ENCODE measurements around the gene OR51E2. TPM values are rescaled to one million over a fixed set of nuclear protein-coding genes. Genes with fewer than 3 reads are reported as not detected.

Gene OR51E2
- total RNA-seq, 2 donors from 2014 or later, result not detected

- no peak for TF ChIP-seq CTCF (conservative IDR thresholded peaks at IDR 0.05)
- peaks cover 70% of the 10 kb centered on the region for H3K27me3 ChIP-seq (ENCODE audit: control insufficient read depth, insufficient read depth, low read length, poor library complexity, severe bottlenecking)
- 91 to 92% methylated on average over 6 to 7 of the region's 7 CpGs for WGBS, 2 experiments (ENCODE audit: insufficient coverage in 1 of 2, insufficient read length in 1 of 2)
- H3K4me1 ChIP-seq (ENCODE audit: control insufficient read depth, insufficient read depth, low read length), result no peaks in the 10 kb centered on the region
- Mint-ChIP-seq H3K36me3 (ENCODE audit: low read depth) (no peaks in the 10 kb centered on the region), H3K27me3 (ENCODE audit: insufficient read depth) (peaks cover 38% of the 10 kb centered on the region), H3K27ac (no peak overlapping the region), H3K4me1 (no peaks in the 10 kb centered on the region), H3K4me3 (no peak overlapping the region), H3K9me3 (no peaks in the 10 kb centered on the region)
- H3K4me3 ChIP-seq (ENCODE audit: low read length), result no peak overlapping the region
- DNase-seq, result no peak
- H3K36me3 ChIP-seq (ENCODE audit: control insufficient read depth, insufficient read depth, low read length), result no peaks in the 10 kb centered on the region
- H3K27ac ChIP-seq (ENCODE audit: low read depth, low read length), result no peak overlapping the region
- H3K9me3 ChIP-seq (ENCODE audit: control insufficient read depth, low read length), result no peaks in the 10 kb centered on the region
- no peak overlapping the region for H3K9ac ChIP-seq (ENCODE audit: extremely low read depth, low read length, poor library complexity, severe bottlenecking)
Measured at GRCh38 chr11:4641501-4641900, 56.2 kb downstream of the OR51E2 start.

GRCh38 chr11:4639931-4640330, 57.7 kb downstream of the OR51E2 start:
- no peaks in the 10 kb centered on the region for H3K4me1 Mint-ChIP-seq
- peaks cover 26% of the 10 kb centered on the region for H3K27me3 Mint-ChIP-seq (ENCODE audit: insufficient read depth)
- H3K27ac Mint-ChIP-seq, result no peak overlapping the region
- H3K4me3 Mint-ChIP-seq, result no peak overlapping the region
- no peak for TF ChIP-seq CTCF (conservative IDR thresholded peaks at IDR 0.05)
- Histone ChIP-seq H3K36me3 (ENCODE audit: control insufficient read depth, insufficient read depth, low read length) (no peaks in the 10 kb centered on the region), H3K4me1 (ENCODE audit: control insufficient read depth, insufficient read depth, low read length) (no peaks in the 10 kb centered on the region), H3K9ac (ENCODE audit: extremely low read depth, low read length, poor library complexity, severe bottlenecking) (no peak overlapping the region), H3K9me3 (ENCODE audit: control insufficient read depth, low read length) (no peaks in the 10 kb centered on the region), H3K27me3 (ENCODE audit: control insufficient read depth, insufficient read depth, low read length, poor library complexity, severe bottlenecking) (peaks cover 58% of the 10 kb centered on the region), H3K4me3 (ENCODE audit: low read length) (no peak overlapping the region), H3K27ac (ENCODE audit: low read depth, low read length) (no peak overlapping the region)
- no peak for DNase-seq
- WGBS, 2 experiments (ENCODE audit: insufficient coverage in 1 of 2, insufficient read length in 1 of 2), result 93 to 97% methylated on average over 6 of the region's 6 CpGs
- no peaks in the 10 kb centered on the region for H3K36me3 Mint-ChIP-seq (ENCODE audit: low read depth)
- H3K9me3 Mint-ChIP-seq, result no peaks in the 10 kb centered on the region

GRCh38 chr11:4637662-4638047, 60.0 kb downstream of the OR51E2 start:
- no peaks in the 10 kb centered on the region for H3K9me3 Mint-ChIP-seq
- no peak for TF ChIP-seq CTCF (conservative IDR thresholded peaks at IDR 0.05)
- no peaks in the 10 kb centered on the region for H3K36me3 ChIP-seq (ENCODE audit: control insufficient read depth, insufficient read depth, low read length)
- no peak overlapping the region for H3K4me3 Mint-ChIP-seq
- H3K4me1 ChIP-seq (ENCODE audit: control insufficient read depth, insufficient read depth, low read length), result no peaks in the 10 kb centered on the region
- no peak overlapping the region for H3K27ac ChIP-seq (ENCODE audit: low read depth, low read length)
- H3K27me3 ChIP-seq (ENCODE audit: control insufficient read depth, insufficient read depth, low read length, poor library complexity, severe bottlenecking), result peaks cover 36% of the 10 kb centered on the region
- H3K4me3 ChIP-seq (ENCODE audit: low read length), result no peak overlapping the region
- H3K27ac Mint-ChIP-seq, result no peak overlapping the region
- H3K9me3 ChIP-seq (ENCODE audit: control insufficient read depth, low read length), result no peaks in the 10 kb centered on the region
- 93 to 94% methylated on average over 3 of the region's 3 CpGs for WGBS, 2 experiments (ENCODE audit: insufficient coverage in 1 of 2, insufficient read length in 1 of 2)
- no peak overlapping the region for H3K9ac ChIP-seq (ENCODE audit: extremely low read depth, low read length, poor library complexity, severe bottlenecking)
- H3K4me1 Mint-ChIP-seq, result no peaks in the 10 kb centered on the region
- H3K27me3 Mint-ChIP-seq (ENCODE audit: insufficient read depth), result peaks cover 8% of the 10 kb centered on the region
- H3K36me3 Mint-ChIP-seq (ENCODE audit: low read depth), result no peaks in the 10 kb centered on the region
- no peak for DNase-seq

Measured in endodermal cell (in vitro differentiated cells).